GM21717 (cell line): ENCODE data around the gene RGPD5.
"Not testable (repeated sequence)": the region's sequence is repeated elsewhere in the genome, so short reads cannot be mapped to it uniquely, and the experiment has no call there.

ENCODE experiments used
- ATAC-seq: cut with Tn5 transposase; IDR thresholded peaks from one replicate; pipeline ENCODE4 v1.9.1; 2021; ENCODE audit warnings: mild to moderate bottlenecking, moderate library complexity; ENCODE audit not compliant: unreplicated experiment

The RGPD5 gene

GRCh38 chr2:109891024-109891423, 96.9 kb downstream of the RGPD5 start:
- ATAC-seq, result not testable (repeated sequence)

- not testable (repeated sequence) for ATAC-seq
Observed at GRCh38 chr2:109893736-109894135, 99.6 kb downstream of the RGPD5 start.

- not testable (repeated sequence) for ATAC-seq
Observed at GRCh38 chr2:109894141-109894540, 100.0 kb downstream of the RGPD5 start.

GRCh38 chr2:109895090-109895869, 101.2 kb downstream of the RGPD5 start:
- not testable (repeated sequence) for ATAC-seq

- ATAC-seq, result peak; percentile 96
Observed at GRCh38 chr2:109896212-109896611, 102.1 kb downstream of the RGPD5 start.

GRCh38 chr2:109897769-109898461, 103.8 kb downstream of the RGPD5 start:
- ATAC-seq, result not testable (repeated sequence)

- ATAC-seq, result not testable (repeated sequence)
Observed at GRCh38 chr2:109898462-109899336, 104.6 kb downstream of the RGPD5 start, which contains the start of gene LIMS3. Gene LIMS3 (plus strand): TSS chr2:109898688. CDS start chr2:109898729, 41 bp downstream.

- peak; percentile 87 for ATAC-seq
Observed at GRCh38 chr2:109905796-109906195, 111.7 kb downstream of the RGPD5 start.
